HG02943 (cell line): ENCODE measurements around the gene ATG10.
"Not testable (repeated sequence)": the region's sequence is repeated elsewhere in the genome, so short reads cannot be mapped to it uniquely, and the experiment has no call there.

Experiments used
- ATAC-seq: cut with Tn5 transposase; IDR thresholded peaks from one replicate; pipeline ENCODE4 v1.9.1; 2021; ENCODE audit warnings: mild to moderate bottlenecking, low read depth, moderate library complexity; ENCODE audit not compliant: unreplicated experiment

Gene ATG10

GRCh38 chr5:82109013-82109412 is 137.2 kb downstream of the ATG10 start:
- no peak for ATAC-seq

GRCh38 chr5:82109915-82110314 is 138.1 kb downstream of the ATG10 start:
- not testable (repeated sequence) for ATAC-seq

- ATAC-seq: no peak
These were observed 139.4 kb downstream of the ATG10 start for GRCh38 chr5:82111191-82111590.

GRCh38 chr5:82115858-82116257 is 144.0 kb downstream of the ATG10 start:
- ATAC-seq: no peak

GRCh38 chr5:82119889-82120288 is 148.1 kb downstream of the ATG10 start:
- ATAC-seq: no peak

- no peak for ATAC-seq
These were observed 158.0 kb downstream of the ATG10 start for GRCh38 chr5:82129723-82130285.

GRCh38 chr5:82130602-82131001 is 158.8 kb downstream of the ATG10 start:
- ATAC-seq: no peak

- ATAC-seq: no peak
These were observed 165.4 kb downstream of the ATG10 start for GRCh38 chr5:82137205-82137604.

- ATAC-seq: not testable (repeated sequence)
These were observed 168.0 kb downstream of the ATG10 start for GRCh38 chr5:82139837-82140236.

- no peak for ATAC-seq
These were observed 170.5 kb downstream of the ATG10 start for GRCh38 chr5:82142217-82142841.

GRCh38 chr5:82142928-82143577 is 171.2 kb downstream of the ATG10 start:
- no peak for ATAC-seq

GRCh38 chr5:82147860-82148573 is 176.2 kb downstream of the ATG10 start:
- no peak for ATAC-seq

- ATAC-seq: no peak
These were observed 177.6 kb downstream of the ATG10 start for GRCh38 chr5:82149434-82149833.

GRCh38 chr5:82150559-82150958 is 178.7 kb downstream of the ATG10 start:
- no peak for ATAC-seq

GRCh38 chr5:82151204-82151603 is 179.4 kb downstream of the ATG10 start:
- no peak for ATAC-seq

GRCh38 chr5:82151662-82152061 is 179.8 kb downstream of the ATG10 start:
- ATAC-seq: no peak

- ATAC-seq: no peak
These were observed 181.2 kb downstream of the ATG10 start for GRCh38 chr5:82152978-82153481.

- no peak for ATAC-seq
These were observed 183.0 kb downstream of the ATG10 start for GRCh38 chr5:82154776-82155175.

- no peak for ATAC-seq
These were observed 183.5 kb downstream of the ATG10 start for GRCh38 chr5:82155305-82155704.

GRCh38 chr5:82156874-82157273 is 185.1 kb downstream of the ATG10 start:
- no peak for ATAC-seq

GRCh38 chr5:82158755-82159413 is 187.1 kb downstream of the ATG10 start:
- no peak for ATAC-seq
